HG03095 (cell line): Measurements from ENCODE around the gene MAPK12.

Experiments
- ATAC-seq: cut with Tn5 transposase; IDR thresholded peaks from one replicate; pipeline ENCODE4 v1.9.1; 2021; ENCODE audit warnings: moderate library complexity; ENCODE audit not compliant: unreplicated experiment

MAPK12 gene

DNA sequence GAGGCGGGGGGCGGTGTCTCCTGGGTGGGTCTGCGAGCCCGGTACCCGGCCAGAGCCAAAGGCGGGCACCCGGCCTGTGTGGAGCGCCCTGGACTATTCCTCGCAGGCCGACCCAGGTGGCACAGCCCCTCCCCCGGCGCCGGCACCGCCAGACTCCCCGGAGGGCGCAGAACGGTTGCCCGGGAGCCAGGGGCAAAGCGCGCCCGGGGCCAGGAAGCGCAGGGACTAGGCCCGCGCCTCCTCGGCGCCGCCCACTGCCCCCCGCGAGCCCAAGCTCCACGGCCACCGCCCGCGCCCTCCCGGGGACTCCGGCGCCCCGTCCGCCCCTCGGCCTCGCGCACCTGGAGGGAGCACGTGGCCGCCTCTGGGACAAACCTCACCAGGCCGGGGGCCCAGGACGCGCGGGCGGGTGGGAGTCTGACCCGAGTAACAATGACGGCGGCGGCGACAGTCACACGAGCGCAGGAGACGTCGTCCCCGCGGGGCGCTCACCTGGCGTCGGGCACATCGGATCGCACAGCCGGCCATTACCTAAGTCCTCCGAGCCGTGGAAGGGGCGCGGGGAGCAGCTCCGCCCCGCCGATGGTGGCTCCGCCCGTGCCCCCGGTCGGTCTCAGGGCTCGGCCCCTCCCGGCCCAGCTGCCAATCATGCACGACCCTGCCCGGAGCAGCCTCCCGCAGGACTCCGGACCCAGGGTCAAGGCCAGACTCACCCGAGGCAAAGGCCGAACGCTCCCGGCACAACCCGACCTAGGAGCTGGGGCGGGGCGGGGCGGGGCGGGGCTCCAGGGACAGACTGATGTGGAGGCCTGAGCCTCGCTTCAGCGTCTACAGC, 38.5 kb upstream of the MAPK12 start:
- ATAC-seq = no peak

GRCh38 chr22:50298937-50299784, 37.7 kb upstream of the MAPK12 start:
- ATAC-seq = no peak

GRCh38 chr22:50298266-50298637, 36.8 kb upstream of the MAPK12 start:
- ATAC-seq = no peak

DNA sequence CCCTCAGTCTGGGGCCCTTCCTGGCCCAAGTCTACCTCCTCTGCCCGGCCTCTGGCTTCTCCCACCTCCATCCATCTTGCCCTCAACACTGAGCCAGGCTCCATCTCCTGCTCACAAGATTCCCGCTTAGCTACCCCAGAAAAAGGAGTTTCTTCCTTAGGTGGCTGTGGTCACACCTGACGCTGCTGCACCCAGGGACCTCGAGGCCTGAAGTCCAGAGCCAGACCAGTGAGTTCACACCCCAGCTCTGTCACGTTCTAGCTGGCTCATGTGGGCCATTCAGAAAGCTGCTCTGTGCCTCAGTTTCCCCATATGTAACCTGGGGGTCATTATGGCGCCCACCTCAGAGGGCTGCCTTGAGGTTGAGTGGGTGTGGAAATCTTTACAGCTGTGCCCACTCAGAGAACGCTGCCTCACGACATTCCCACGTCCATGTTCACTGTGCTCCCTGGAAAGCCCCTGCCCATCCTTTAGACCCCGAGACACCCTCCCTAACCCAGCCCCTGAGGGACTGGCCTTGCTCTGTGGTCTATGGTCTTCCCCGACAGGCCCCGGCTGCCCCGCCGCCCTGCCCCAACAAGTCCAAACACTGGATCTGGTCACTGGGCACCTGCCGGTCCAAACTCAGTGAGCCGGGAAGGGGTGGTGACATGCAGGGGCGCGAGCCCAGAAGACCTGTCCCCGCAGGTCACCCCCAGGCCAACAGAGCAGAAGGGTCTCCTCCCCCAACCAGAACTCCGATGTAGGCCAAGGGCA, 36.2 kb upstream of the MAPK12 start:
- no peak for ATAC-seq

DNA sequence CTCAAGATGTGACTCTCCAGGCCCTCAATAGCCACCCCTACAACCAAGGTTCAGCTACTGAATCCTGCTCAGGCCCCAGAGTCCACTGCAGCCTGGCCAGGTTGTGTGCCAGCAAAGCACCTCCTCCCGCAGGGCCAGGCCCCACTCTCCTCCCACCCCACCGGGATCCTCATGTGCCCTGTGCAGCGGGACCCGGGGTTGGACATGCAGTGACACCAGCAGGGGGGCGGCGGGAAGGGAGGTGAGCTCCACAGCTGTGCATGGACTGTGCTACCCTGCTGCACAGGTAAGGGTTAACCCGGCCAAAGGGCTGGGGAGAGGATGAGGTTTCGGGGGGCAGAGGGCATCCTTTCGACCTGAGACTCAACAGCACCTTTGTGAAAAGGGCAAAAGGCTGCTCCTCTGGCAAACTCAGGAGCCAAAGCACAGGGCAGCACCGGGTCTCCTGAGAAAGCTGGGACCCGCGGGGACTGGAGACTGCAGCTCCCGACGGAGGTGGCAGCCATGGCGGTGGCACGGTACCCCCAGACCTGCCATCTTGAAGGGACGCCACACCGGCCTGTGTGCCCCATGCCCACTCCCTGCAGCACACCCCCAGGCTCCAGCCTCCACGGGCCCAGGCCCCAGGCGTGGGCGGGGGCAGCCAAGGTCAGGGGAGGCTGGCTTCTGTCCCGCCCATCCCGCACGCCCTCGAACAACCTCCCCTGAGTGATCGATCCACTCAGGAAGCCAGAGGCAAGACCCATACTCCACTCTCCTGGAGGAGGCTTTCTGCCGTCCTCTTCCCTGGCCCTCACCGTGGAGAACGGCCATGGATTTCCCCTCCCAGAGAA, 35.4 kb upstream of the MAPK12 start:
- ATAC-seq = no peak

DNA sequence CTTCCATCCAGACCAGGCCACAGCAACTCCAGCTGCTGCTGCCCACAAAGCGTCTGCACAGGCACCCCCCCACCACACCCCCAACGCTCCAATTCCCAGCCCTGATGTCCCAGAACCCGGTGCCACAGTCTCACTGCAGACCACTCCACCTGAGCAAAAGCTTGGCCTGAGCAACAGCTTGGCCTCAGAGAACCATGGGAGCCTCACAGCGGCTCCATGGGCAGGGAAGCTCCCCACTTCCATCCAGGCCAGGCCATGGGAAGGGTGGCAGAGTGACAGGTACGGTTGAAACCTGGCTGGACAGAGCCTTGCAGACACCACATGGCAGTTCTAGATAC, 32.8 kb upstream of the MAPK12 start:
- no peak for ATAC-seq

- no peak for ATAC-seq
These were observed 32.2 kb upstream of the MAPK12 start for GRCh38 chr22:50293441-50294318.

DNA sequence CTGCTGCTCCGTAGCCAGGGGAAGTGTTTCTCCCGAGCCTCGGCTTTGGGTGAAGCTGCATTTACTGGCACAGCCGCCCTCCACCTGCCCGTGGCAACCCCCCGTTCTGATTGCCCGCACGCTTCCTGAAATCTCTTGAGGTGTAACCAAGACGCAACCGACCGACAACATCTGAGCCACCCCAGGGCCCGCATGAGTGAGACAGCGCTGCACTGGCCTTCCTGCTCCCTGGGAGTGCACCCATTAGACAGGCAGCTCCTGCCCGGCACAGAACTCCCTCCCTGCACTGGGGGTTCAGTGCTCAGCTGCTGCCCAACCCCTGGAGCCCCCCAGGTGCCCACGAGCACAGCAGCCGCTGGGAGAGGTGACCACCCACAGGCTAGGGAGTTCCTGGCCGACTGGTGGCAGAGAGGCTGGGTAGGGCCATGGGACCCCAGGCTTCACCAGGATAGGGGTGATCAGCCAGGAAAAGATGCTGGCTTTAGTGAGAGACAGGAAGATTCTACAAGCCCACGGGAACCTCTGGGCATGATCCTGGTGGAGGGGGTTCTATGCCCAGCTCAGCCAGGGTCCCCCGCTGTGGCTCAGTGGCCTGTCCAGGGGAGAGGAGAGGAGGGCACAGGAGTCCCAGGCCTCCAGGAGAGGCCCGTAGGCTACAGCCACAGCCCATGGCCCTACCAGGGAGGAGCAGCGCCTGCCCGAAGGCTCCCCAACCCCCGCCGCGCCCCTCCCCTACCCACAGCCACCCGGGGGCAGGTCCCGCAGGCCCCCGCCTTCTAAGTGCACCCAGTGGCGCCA, 31.4 kb upstream of the MAPK12 start:
- no peak for ATAC-seq

DNA sequence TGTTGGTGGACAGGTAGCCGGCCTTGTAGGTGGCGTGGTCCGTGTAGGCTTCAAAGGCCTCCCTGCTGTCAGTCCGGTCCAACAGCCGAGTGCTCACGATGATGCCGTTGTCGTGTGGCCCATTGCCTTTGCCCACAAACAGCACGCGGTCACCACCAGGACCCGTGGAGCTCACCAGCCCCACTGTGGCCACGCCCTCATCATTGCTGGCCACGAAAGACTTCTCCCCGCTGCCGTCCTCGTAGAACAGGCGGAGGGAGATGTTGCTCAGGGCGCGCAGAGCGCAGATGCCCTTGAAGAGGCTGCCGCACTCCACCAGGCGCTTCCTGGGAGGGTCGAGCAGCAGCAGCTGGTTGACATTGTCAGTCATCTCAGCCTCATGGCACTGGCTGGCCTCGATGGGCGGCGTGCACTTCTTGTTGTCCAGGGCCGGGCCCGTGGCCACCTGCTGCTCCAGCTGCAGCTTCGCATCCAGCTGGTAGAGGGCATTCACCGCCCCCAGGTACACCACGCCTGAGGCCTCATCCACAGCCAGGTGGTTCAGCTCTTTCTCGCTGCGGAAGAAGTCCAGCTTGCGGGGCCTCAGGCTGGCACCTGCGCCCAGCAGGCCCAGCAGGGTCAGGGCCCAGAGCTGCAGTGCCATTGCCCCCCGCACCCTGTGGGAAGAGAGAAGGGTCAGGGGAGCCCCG, 28.6 kb upstream of the MAPK12 start:
- ATAC-seq = no peak

DNA sequence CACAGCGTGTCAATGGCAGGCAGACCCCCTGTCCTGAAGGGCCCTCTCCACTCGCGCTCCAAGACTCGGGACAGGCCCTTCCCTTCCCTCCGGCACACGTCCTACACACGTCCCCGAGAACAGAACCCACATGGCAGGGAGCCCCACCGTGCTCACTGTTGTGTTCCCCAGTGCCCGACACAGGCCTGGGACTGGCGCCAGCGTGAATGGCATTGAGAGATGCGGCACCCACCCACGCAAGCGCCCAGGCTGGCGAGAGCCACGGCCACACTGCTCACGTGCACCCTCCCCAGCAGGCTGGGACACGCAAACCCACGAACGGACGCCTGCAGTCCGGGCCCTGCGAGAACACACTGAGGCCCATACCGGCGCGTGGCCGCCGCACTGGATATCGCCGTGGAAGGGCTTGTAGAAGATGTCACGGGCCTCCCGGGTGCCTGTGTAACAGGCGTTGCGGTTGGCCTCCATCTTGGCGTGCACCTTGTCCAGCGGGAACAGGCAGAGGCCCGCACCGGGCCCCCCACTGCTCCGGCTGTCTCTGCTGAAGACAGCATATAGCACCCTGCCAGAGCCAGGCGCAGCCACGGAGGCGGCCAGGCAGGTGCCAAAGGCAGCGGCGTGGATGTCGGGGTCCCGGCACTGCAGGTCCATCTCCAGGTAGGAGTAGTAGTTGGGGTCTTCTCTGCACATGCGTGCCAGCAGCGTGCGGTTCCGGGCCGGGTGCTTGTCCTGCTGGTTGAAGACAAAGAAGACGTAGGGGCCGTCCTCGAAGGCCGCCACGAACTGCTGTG, 27.9 kb upstream of the MAPK12 start:
- no peak for ATAC-seq

DNA sequence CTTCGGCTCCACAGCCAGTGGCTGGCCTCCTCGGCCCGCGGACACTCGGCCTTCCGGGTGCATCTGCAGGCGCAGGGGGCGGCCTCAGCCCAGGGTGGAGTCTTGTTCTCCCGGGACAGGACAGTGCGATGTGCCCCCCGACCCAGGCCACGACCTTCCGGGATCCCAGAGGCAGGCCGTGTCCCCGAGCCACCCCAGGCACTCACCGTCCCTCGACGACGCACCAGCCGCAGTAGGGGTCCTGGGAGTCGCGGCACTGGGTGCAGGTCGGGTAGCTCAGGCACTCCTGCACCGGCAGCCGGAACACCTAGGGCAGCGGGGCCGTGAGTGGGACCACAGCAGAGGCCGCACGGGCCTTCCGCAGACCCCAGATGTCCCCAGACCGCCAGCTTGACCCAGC, 26.2 kb upstream of the MAPK12 start:
- no peak for ATAC-seq

DNA sequence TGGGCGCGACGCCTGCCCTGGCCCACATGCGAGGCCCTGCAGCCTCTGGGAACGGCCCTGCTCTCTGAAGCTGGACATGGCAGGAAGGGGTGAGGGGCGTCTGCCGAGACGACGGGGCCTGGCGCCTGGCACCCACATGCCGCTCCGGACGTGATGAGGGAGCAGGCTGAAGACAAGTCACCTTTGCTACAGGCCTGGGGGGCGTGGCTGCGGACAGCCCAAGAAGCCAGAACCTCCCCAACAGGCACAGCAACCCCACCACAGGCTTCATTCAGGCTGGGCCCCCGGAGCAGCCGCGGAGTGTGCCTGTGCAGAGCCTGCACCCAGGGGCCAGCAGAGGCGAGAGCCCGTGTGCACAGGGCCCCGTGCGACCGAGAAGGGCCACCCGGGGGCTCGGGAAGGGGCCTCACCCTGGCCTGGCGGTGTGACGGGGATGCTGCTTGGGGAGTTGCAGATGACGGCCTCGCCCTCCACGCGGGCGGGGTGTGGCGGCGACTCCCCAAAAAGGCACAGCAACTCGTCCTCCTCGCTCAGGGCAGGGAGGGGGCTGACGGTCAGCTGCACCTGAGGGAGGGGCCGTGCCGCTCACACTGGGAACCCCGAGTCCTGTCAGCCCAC, 25.3 kb upstream of the MAPK12 start:
- no peak for ATAC-seq

DNA sequence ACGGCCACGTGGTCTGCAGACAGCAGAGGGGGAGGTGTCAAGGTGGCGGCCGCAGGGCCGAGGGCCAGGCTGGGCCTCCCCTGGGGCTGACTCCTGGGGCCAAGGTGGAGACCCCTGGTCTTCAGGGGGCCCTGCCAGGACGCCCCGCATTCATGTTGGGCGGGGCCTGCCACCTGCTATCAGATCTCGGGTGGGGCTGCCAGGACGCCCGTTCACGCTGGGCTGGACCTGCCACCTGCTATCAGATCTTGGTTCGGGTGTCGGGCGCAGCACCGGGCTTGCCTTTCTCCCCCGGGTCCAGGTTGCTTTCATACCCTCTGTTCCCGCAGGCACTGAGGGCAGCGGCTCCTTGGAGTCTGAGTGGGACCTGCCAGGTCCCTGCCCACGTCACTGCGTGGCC, 24.8 kb upstream of the MAPK12 start:
- ATAC-seq = no peak

GRCh38 chr22:50285568-50286229, 24.2 kb upstream of the MAPK12 start:
- ATAC-seq = no peak

- ATAC-seq = no peak
These were observed 23.0 kb upstream of the MAPK12 start for GRCh38 chr22:50284479-50284878.

- no peak for ATAC-seq
These were observed 22.3 kb upstream of the MAPK12 start for GRCh38 chr22:50283821-50284220.
